Measurements from ENCODE around the gene GNPAT. TPM values are rescaled to one million over a fixed set of nuclear protein-coding genes. Genes with fewer than 3 reads are reported as not detected.

GNPAT gene
- total and polyA plus RNA-seq, 2 experiments from 2014 or later: 32.8 to 45.4 TPM

DNA sequence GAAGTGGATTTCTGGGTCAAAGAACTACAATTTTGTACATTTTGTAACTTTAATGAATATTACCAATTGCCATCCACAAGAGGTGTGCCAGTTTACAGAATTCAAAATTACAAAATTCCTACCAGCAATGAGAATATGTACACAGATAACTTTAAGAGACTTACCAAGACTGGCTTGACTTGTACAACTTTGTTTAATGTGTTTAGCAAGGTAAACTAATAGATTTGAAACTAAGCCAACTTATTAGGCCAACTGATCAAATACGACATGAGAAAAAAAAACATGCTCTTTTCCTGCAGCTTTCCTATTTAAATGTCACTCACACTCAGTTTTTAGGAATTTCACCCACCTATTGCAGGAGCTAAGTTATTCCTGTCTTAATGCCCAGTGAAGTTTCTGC, 85.2 kb downstream of the GNPAT start:
- Mint-ChIP-seq H3K4me3 (no peak overlapping the region), H3K4me1 (peaks cover 4% of the 10 kb centered on the region; the same call in 2 of the 3 replicates), H3K36me3 (ENCODE audit: low read depth) (no peaks in the 10 kb centered on the region), H3K27me3 (ENCODE audit: insufficient read depth, low read depth, poor library complexity) (peaks cover 3% of the 10 kb centered on the region), H3K9me3 (no peaks in the 10 kb centered on the region), H3K27ac (no peak overlapping the region)
- Histone ChIP-seq H2AFZ (no peak overlapping the region), H4K20me1 (replicated peaks; ENCODE audit: insufficient read depth) (no peaks in the 10 kb centered on the region), H3F3A (replicated peaks; ENCODE audit: low read depth) (no peaks in the 10 kb centered on the region), H3K9me2 (ENCODE audit: insufficient read depth) (no peaks in the 10 kb centered on the region), H3K4me1 (ENCODE audit: insufficient read depth) (peaks cover 5% of the 10 kb centered on the region; the same call in 1 of the 2 replicates), H3K36me3 (ENCODE audit: insufficient read depth) (no peaks in the 10 kb centered on the region), H3K27me3 (ENCODE audit: insufficient read depth) (no peaks in the 10 kb centered on the region), H3K4me3 (no peak overlapping the region), H3K4me2 (no peak overlapping the region), H3K79me2 (replicated peaks; ENCODE audit: insufficient read depth) (no peaks in the 10 kb centered on the region), H3K27ac (ENCODE audit: low read depth) (no peak overlapping the region)
- ATAC-seq (no peak), DNase-seq (ENCODE audit: low spot score) (no peak)
- TF ChIP-seq CREB1 (CRISPR knock-in tag; IDR thresholded peaks at IDR 0.05; ENCODE audit: low read depth) (no peak), STAT1 (IDR thresholded peaks at IDR 0.05; ENCODE audit: unreplicated experiment) (no peak), POLR2AphosphoS5 (IDR thresholded peaks at IDR 0.05; ENCODE audit: low read depth) (no peak), CTCF (conservative IDR thresholded peaks at IDR 0.05; ENCODE audit: low read depth in 2 of 2) (no peak), ZNF114 (CRISPR knock-in tag; IDR thresholded peaks at IDR 0.05) (no peak), EZH2 (IDR thresholded peaks at IDR 0.05; ENCODE audit: low read depth, unreplicated experiment) (no peak), REST (IDR thresholded peaks at IDR 0.05; ENCODE audit: unreplicated experiment) (no peak), EZH2phosphoT487 (IDR thresholded peaks at IDR 0.05; ENCODE audit: unreplicated experiment) (no peak)
- TF ChIP-seq, protein P1, sequence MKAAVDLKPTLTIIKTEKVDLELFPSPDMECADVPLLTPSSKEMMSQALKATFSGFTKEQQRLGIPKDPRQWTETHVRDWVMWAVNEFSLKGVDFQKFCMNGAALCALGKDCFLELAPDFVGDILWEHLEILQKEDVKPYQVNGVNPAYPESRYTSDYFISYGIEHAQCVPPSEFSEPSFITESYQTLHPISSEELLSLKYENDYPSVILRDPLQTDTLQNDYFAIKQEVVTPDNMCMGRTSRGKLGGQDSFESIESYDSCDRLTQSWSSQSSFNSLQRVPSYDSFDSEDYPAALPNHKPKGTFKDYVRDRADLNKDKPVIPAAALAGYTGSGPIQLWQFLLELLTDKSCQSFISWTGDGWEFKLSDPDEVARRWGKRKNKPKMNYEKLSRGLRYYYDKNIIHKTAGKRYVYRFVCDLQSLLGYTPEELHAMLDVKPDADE (IDR thresholded peaks at IDR 0.05): no peak
- TF ChIP-seq, protein P2, sequence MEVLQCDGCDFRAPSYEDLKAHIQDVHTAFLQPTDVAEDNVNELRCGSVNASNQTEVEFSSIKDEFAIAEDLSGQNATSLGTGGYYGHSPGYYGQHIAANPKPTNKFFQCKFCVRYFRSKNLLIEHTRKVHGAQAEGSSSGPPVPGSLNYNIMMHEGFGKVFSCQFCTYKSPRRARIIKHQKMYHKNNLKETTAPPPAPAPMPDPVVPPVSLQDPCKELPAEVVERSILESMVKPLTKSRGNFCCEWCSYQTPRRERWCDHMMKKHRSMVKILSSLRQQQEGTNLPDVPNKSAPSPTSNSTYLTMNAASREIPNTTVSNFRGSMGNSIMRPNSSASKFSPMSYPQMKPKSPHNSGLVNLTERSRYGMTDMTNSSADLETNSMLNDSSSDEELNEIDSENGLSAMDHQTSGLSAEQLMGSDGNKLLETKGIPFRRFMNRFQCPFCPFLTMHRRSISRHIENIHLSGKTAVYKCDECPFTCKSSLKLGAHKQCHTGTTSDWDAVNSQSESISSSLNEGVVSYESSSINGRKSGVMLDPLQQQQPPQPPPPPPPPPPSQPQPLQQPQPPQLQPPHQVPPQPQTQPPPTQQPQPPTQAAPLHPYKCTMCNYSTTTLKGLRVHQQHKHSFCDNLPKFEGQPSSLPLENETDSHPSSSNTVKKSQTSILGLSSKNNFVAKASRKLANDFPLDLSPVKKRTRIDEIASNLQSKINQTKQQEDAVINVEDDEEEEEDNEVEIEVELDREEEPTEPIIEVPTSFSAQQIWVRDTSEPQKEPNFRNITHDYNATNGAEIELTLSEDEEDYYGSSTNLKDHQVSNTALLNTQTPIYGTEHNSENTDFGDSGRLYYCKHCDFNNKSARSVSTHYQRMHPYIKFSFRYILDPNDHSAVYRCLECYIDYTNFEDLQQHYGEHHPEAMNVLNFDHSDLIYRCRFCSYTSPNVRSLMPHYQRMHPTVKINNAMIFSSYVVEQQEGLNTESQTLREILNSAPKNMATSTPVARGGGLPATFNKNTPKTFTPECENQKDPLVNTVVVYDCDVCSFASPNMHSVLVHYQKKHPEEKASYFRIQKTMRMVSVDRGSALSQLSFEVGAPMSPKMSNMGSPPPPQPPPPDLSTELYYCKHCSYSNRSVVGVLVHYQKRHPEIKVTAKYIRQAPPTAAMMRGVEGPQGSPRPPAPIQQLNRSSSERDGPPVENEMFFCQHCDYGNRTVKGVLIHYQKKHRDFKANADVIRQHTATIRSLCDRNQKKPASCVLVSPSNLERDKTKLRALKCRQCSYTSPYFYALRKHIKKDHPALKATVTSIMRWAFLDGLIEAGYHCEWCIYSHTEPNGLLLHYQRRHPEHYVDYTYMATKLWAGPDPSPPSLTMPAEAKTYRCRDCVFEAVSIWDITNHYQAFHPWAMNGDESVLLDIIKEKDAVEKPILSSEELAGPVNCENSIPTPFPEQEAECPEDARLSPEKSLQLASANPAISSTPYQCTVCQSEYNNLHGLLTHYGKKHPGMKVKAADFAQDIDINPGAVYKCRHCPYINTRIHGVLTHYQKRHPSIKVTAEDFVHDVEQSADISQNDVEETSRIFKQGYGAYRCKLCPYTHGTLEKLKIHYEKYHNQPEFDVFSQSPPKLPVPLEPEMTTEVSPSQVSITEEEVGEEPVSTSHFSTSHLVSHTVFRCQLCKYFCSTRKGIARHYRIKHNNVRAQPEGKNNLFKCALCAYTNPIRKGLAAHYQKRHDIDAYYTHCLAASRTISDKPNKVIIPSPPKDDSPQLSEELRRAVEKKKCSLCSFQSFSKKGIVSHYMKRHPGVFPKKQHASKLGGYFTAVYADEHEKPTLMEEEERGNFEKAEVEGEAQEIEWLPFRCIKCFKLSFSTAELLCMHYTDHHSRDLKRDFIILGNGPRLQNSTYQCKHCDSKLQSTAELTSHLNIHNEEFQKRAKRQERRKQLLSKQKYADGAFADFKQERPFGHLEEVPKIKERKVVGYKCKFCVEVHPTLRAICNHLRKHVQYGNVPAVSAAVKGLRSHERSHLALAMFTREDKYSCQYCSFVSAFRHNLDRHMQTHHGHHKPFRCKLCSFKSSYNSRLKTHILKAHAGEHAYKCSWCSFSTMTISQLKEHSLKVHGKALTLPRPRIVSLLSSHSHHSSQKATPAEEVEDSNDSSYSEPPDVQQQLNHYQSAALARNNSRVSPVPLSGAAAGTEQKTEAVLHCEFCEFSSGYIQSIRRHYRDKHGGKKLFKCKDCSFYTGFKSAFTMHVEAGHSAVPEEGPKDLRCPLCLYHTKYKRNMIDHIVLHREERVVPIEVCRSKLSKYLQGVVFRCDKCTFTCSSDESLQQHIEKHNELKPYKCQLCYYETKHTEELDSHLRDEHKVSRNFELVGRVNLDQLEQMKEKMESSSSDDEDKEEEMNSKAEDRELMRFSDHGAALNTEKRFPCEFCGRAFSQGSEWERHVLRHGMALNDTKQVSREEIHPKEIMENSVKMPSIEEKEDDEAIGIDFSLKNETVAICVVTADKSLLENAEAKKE (CRISPR knock-in tag; IDR thresholded peaks at IDR 0.05): no peak

Measured in GM23338 (cell line).